GM13976 (cell line): ENCODE data around the gene HES4.
A peak's percentile ranks its signal among the peaks of the same experiment; 100 is the strongest.

ENCODE experiments used
- DNase-seq: peaks from one replicate; pipeline ENCODE4 v3.0.0; 2012; ENCODE audit warnings: low spot score
- in situ Hi-C: fragments of 300-500 bp; cut with MboI; formaldehyde crosslinking; loops from one replicate; pipeline ENCODE4 v1.12.0; 2022; ENCODE audit warnings: low sequenced_read_pairs, mixed read lengths, inconsistent platforms; ENCODE audit not compliant: unreplicated experiment
- TF ChIP-seq, protein P1 (sequence below): IDR thresholded peaks from 2 replicates; pipeline ENCODE4 v1.5.1; 2012; ENCODE audit warnings: borderline replicate concordance, mild to moderate bottlenecking; ENCODE audit not compliant: insufficient read depth; ENCODE audit errors: extremely low read depth, missing control alignments, control extremely low read depth

Gene HES4

DNA sequence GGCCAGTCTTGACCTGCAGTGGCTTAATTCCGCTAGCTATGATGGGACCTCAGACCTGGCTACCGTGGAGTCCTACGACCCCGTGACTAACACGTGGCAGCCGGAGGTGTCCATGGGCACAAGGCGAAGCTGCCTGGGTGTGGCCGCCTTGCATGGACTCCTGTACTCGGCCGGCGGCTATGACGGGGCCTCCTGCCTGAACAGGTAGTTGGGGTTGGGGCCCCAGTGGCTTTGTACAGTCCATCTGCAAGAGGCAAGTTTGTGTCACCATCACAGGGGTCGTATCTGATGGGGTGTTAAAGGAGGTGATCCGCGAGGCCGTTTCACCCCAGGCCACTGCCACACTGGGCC lies 36.6 kb downstream of the HES4 start:
- no peak for DNase-seq
- in situ Hi-C loops: loop anchor here (10.0 kb wide), 1 partner anchor 58 kb away; no protein-coding TSS in a partner anchor

DNA sequence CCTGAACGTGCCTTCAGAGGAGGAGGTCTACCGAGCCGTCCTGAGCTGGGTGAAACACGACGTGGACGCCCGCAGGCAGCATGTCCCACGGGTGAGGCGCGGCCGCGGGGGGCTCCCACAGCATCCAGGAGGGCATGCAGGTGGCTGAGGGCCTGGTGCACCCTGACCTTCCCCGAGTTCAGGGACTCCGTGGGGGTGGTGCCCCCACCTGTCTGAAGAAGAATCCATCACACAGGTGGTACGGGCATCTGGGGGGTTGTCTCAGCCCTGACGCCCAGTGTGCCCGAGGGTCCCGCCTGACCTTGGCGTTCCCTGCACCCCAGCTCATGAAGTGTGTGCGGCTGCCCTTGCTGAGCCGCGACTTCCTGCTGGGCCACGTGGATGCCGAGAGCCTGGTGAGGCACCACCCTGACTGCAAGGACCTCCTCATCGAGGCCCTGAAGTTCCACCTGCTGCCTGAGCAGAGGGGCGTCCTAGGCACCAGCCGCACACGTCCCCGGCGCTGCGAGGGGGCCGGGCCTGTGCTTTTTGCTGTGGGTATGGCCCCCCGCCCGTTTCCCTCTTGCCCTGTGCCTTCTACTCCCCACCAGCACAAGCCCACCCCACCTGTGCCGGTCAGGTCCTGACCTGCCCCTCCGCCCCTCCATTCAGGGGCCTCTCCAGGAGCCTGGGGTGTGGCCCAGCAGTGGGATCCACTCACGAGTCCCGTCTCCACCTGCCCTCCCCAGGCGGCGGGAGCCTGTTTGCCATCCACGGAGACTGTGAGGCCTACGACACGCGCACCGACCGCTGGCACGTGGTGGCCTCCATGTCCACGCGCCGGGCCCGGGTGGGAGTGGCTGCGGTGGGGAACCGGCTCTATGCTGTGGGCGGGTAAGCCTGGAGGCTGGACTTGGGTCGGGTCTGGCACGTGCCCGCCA lies 37.3 kb downstream of the HES4 start:
- DNase-seq: no peak
- TF ChIP-seq, protein P1, sequence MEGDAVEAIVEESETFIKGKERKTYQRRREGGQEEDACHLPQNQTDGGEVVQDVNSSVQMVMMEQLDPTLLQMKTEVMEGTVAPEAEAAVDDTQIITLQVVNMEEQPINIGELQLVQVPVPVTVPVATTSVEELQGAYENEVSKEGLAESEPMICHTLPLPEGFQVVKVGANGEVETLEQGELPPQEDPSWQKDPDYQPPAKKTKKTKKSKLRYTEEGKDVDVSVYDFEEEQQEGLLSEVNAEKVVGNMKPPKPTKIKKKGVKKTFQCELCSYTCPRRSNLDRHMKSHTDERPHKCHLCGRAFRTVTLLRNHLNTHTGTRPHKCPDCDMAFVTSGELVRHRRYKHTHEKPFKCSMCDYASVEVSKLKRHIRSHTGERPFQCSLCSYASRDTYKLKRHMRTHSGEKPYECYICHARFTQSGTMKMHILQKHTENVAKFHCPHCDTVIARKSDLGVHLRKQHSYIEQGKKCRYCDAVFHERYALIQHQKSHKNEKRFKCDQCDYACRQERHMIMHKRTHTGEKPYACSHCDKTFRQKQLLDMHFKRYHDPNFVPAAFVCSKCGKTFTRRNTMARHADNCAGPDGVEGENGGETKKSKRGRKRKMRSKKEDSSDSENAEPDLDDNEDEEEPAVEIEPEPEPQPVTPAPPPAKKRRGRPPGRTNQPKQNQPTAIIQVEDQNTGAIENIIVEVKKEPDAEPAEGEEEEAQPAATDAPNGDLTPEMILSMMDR: no peak
- in situ Hi-C loops: loop anchor here (10.0 kb wide), 1 partner anchor 58 kb away; no protein-coding TSS in a partner anchor

More for the DNA sequence above, 36.6 kb downstream of the HES4 start:
- TF ChIP-seq, protein P1: no peak

DNA sequence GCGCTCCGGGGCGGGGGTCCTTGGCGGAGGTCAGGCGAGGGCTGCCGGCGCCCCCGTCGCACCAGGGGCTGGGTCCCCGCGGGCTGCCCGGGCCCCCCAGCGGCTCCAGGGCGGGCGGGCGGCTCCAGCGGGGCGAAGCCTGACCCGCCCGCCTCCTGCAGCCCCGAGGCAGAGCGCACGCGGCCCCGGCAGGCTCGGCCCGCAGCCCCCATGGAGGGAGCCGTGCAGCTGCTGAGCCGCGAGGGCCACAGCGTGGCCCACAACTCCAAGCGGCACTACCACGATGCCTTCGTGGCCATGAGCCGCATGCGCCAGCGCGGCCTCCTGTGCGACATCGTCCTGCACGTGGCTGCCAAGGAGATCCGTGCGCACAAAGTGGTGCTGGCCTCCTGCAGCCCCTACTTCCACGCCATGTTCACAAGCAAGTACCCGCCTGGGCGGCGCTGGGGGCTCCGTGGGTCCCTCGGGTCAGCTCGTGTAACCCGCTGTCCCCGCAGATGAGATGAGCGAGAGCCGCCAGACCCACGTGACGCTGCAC lies 38.7 kb downstream of the HES4 start:
- in situ Hi-C loops: loop anchor here (10.0 kb wide), 1 partner anchor 56 kb away; no protein-coding TSS in a partner anchor
- no peak for DNase-seq
- TF ChIP-seq, protein P1: no peak

DNA sequence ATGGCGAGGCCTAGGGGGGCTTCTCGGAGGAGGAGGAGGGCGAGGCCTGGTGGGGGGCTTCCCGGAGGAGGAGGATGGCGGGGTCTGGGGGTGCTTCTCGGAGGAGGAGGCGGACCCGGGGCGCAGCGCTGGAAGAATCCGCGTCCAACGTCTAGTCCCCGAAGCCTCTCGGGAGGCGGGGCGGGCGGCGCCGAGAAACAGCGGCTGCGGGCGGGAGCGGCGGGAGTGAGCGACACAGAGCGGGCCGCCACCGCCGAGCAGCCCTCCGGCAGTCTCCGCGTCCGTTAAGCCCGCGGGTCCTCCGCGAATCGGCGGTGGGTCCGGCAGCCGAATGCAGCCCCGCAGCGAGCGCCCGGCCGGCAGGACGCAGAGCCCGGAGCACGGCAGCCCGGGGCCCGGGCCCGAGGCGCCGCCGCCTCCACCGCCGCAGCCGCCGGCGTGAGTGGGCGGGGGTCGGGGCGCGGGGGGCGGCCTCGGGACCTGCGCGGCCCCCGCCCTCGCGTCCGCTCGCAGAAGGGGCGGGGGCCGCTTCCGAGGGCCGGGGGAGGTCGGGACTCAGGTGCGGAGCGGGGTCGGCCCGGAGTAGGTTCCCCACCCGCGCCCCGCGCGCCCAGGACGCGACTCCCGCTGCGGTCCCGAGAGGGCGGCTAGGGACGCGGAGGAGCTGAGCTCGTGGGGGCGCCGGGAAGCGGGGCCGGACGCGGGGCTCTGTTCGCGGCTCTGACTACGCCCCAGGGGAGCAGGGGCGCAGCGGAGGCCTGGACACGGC lies 39.4 kb downstream of the HES4 start, which contains the start of gene KLHL17:
Gene KLHL17 (plus strand): TSS at position 222 of the 769 bp plus-strand sequence. CDS start 110 bp downstream, at position 332.
- in situ Hi-C loops: loop anchor here (10.0 kb wide), 1 partner anchor 56 kb away; no protein-coding TSS in a partner anchor
- TF ChIP-seq, protein P1: no peak
- peak; percentile 91 for DNase-seq

DNA sequence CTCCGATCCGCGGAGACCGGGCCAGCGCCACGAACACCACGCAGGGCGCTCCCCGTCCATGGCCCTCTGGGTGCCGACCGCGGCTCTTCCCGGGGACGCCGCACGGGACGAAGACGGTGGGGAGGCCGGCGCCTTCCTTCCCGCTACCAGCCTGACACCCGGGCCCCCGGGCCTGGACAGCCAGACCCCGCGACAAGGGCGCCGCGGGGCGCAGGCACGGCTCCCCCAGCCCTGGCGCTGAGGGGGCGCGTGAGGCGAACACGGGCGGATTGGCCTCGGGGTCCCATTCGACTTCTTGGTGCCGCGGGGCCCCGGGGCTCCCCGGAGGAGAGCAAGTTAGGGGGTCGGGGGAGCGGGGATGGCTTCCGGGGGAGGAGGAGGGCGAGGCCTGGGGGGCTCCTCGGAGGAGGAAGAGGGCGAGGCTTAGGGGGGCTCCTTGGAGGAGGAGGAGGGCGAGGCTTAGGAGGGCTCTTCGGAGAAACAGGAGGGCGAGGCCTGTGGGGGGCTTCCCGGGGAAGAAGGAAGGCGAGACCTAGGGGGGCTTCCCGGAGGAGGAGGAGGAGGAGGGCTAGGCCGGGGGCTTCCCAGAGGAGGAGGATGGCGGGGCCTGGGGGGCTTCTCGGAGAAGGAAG lies 40.0 kb downstream of the HES4 start:
- no peak for DNase-seq
- TF ChIP-seq, protein P1: no peak
- in situ Hi-C loops: loop anchor here (10.0 kb wide), 1 partner anchor 55 kb away; no protein-coding TSS in a partner anchor
